GM12878 (cell line): ENCODE results near the gene DACH1. TPM values are rescaled to one million over a fixed set of nuclear protein-coding genes. Genes with fewer than 3 reads are reported as not detected.

Experiments used
- ATAC-seq: fragments of 200-7000 bp; cut with Tn5 transposase; 3 replicates; pipeline ENCODE4 v1.9.1; 2020; ENCODE audit warnings: mild to moderate bottlenecking, moderate library complexity
- BruUV-seq: library from RNA; stranded (reverse); fragments of 400-500 nt; replicated peaks from 2 replicates; lab custom pipeline; 2021; lab: Mats Ljungman, UMichigan
- CTCF ChIA-PET: fragments of 300-600 bp; sonication (Branson Sonifier 250); formaldehyde crosslinking; extraction: SDS; loops from one replicate; lab custom pipeline; 2021; ENCODE audit warnings: inconsistent platforms; lab: Yijun Ruan, JAX
- POLR2A ChIA-PET: fragments of 350-600 bp; formaldehyde crosslinking; extraction: SDS; loops from one replicate; lab custom pipeline; 2021; ENCODE audit warnings: inconsistent platforms; lab: Charles Lee
- RAD21 ChIA-PET: fragments of 300-600 bp; sonication (Branson Sonifier 250); formaldehyde crosslinking; loops from one replicate; lab custom pipeline; 2023; ENCODE audit warnings: antibody characterized with exemption; ENCODE audit not compliant: unreplicated experiment; lab: Charles Lee
- SMC1A ChIA-PET: fragments of 300-600 bp; sonication (Branson Sonifier 250); formaldehyde crosslinking; loops from one replicate; lab custom pipeline; 2023; ENCODE audit not compliant: unreplicated experiment, uncharacterized antibody; lab: Charles Lee
- DNase-seq: peaks from one replicate; pipeline ENCODE4 v3.0.0-alpha.2; 2011; ENCODE audit warnings: low read depth, low spot score
- FAIRE-seq: peaks from 3 replicates; lab custom pipeline; 2011; peaks lifted over from hg19 to GRCh38; lab: Jason Lieb, UNC
- H2AFZ ChIP-seq: 2 replicates; pipeline ENCODE4 v1.6.0; 2011; ENCODE audit warnings: low read depth, low read length, control low read depth; ENCODE audit not compliant: control insufficient read depth
- H3K27ac ChIP-seq: 2 replicates; pipeline ENCODE4 v1.5.1; 2011; ENCODE audit warnings: control low read depth; ENCODE audit not compliant: control insufficient read depth, insufficient read depth
- H3K27me3 ChIP-seq, 2 experiments: replicated peaks in 1 of 2; 2 replicates each; pipeline versions ENCODE4 v1.6.0 to v1.6.1; 2011; ENCODE audit warnings: low read length in 1 of 2; ENCODE audit not compliant: control insufficient read depth in 2 of 2, insufficient read depth in 2 of 2
- H3K36me3 ChIP-seq, 2 experiments: 2 replicates each; pipeline ENCODE4 v1.5.1; 2011; ENCODE audit warnings: low read length in 1 of 2; ENCODE audit not compliant: control insufficient read depth in 2 of 2, insufficient read depth in 2 of 2
- H3K4me1 ChIP-seq: 2 replicates; pipeline ENCODE4 v1.6.1; 2011; ENCODE audit warnings: mild to moderate bottlenecking, low read length, moderate library complexity, mixed read lengths; ENCODE audit not compliant: control insufficient read depth, insufficient read depth
- H3K4me2 ChIP-seq: 2 replicates; pipeline ENCODE4 v1.6.0; 2011; ENCODE audit warnings: control low read depth; ENCODE audit not compliant: control insufficient read depth, insufficient read depth
- H3K4me3 ChIP-seq: fragments of 200-600 bp; sonication (generic); 2 replicates; pipeline ENCODE4 v1.5.1; 2016
- H3K79me2 ChIP-seq: 2 replicates; pipeline ENCODE4 v1.6.0; 2011; ENCODE audit warnings: low read length; ENCODE audit not compliant: control insufficient read depth, insufficient read depth
- H3K9ac ChIP-seq: 2 replicates; pipeline ENCODE4 v1.8.0; 2011; ENCODE audit warnings: low read length, control low read depth, mixed read lengths; ENCODE audit not compliant: control insufficient read depth, insufficient read depth
- H3K9me3 ChIP-seq: replicated peaks from 3 replicates; pipeline ENCODE4 v1.5.1; 2011; ENCODE audit warnings: mild to moderate bottlenecking, low read length; ENCODE audit not compliant: control insufficient read depth, insufficient read depth
- H4K20me1 ChIP-seq: 2 replicates; pipeline ENCODE4 v1.6.0; 2011; ENCODE audit not compliant: control insufficient read depth, insufficient read depth
- IKZF1 ChIP-seq: fragments of 450-650 bp; conservative IDR thresholded peaks from 2 replicates; pipeline ENCODE4 v1.6.1; 2017; ENCODE audit warnings: antibody characterized with exemption, mild to moderate bottlenecking
- NFXL1 ChIP-seq: fragments of 450-650 bp; IDR thresholded peaks from 2 replicates; pipeline ENCODE4 v1.6.1; 2017; ENCODE audit warnings: antibody characterized with exemption, mild to moderate bottlenecking, borderline replicate concordance
- POLR2A ChIP-seq: IDR thresholded peaks from 2 replicates; pipeline ENCODE4 v1.6.1; 2011; ENCODE audit warnings: low read depth, mild to moderate bottlenecking, low read length
- SIX5 ChIP-seq: IDR thresholded peaks from 2 replicates; pipeline ENCODE4 v1.6.1; 2011; ENCODE audit warnings: mild to moderate bottlenecking, low read depth, low read length, moderate library complexity; ENCODE audit not compliant: severe bottlenecking
- SREBF1 ChIP-seq: IDR thresholded peaks from 2 replicates; pipeline ENCODE4 v1.6.1; 2012; ENCODE audit warnings: mild to moderate bottlenecking, low read length
- SRF ChIP-seq, 2 experiments: IDR thresholded peaks; 2 replicates each; pipeline ENCODE4 v1.6.1; 2011; ENCODE audit warnings: low read depth in 2 of 2, low read length in 2 of 2, mild to moderate bottlenecking in 1 of 2, moderate library complexity in 1 of 2
- ZBTB4 ChIP-seq: fragments of 450-650 bp; formaldehyde crosslinking; IDR thresholded peaks from 2 replicates; pipeline ENCODE4 v1.4.0; 2022; ENCODE audit warnings: mild to moderate bottlenecking, moderate library complexity
- ZBTB40 ChIP-seq: fragments of 450-650 bp; IDR thresholded peaks from 2 replicates; pipeline ENCODE4 v1.6.1; 2016; ENCODE audit warnings: mild to moderate bottlenecking, moderate library complexity, borderline replicate concordance
- ZNF217 ChIP-seq: fragments of 450-650 bp; IDR thresholded peaks from 2 replicates; pipeline ENCODE4 v1.6.1; 2017; ENCODE audit warnings: antibody characterized with exemption, mild to moderate bottlenecking
- ZSCAN29 ChIP-seq: fragments of 450-650 bp; IDR thresholded peaks from 2 replicates; pipeline ENCODE4 v1.6.1; 2017; ENCODE audit warnings: mild to moderate bottlenecking, moderate library complexity
- WGBS: methylation state at CpG from one replicate; pipeline ENCODE4 v1.1.6; 2016; ENCODE audit warnings: low lambda C conversion rate; ENCODE audit not compliant: insufficient replicate concordance, insufficient coverage; ENCODE audit errors: missing lambda C conversion rate; 5-methylcytosine and 5-hydroxymethylcytosine counted together
- in situ Hi-C: fragments of 300-500 bp; cut with MboI; formaldehyde crosslinking; loops from 9 replicates; pipeline ENCODE4 v1.14.3; 2018; ENCODE audit warnings: mixed read lengths
- intact Hi-C: fragments of 100-400 bp; cut with micrococcal nuclease; formaldehyde crosslinking; loops from one replicate; pipeline ENCODE4 v1.14.2; 2022; ENCODE audit not compliant: unreplicated experiment
- polyA plus RNA-seq, 11 experiments: library from polyadenylated mRNA; depleted of rRNA in 4 of 11; unstranded in 6 of 11; stranded (reverse) in 5 of 11; fragments of >200 nt; fragmentation: Nextera tagmentation in 4 of 11; fragmentation: Illumina TruSeq in 1 of 11; extraction: Ambion mirVana in 4 of 11; extraction: Trizol in 1 of 11; gene quantifications; 1 replicate in 1 of 11; 2 replicates in 10 of 11; pipeline versions ENCODE4 v1.2.1 to v1.2.3, GENCODE V29; 2011 to 2016; ENCODE audit warnings: inconsistent platforms in 2 of 11, missing spikeins in 2 of 11, low read depth in 1 of 11
- total RNA-seq, 4 experiments: library from RNA; depleted of rRNA in 3 of 4; stranded (reverse); fragments of >200 nt in 3 of 4; fragmentation: Illumina TruSeq in 1 of 4; extraction: Trizol in 1 of 4; gene quantifications; 2 replicates each; pipeline versions ENCODE4 v1.2.1 to v1.2.3, GENCODE V29; 2013 to 2021

Gene DACH1
- total and polyA plus RNA-seq, 10 of the 15 experiments (the other 5 are each of a cell fraction or from before 2014, with no cell fraction given) = 0.05 TPM; not detected in 9

- TF ChIP-seq ZBTB4 (CRISPR knock-in tag) (no peak), SREBF1 (no peak), ZNF217 (no peak), IKZF1 (no peak)
These were observed 15.1 kb upstream of the DACH1 start (continued) for GRCh38 chr13:71882120-71882519.

- no peak overlapping the region for H3K27ac ChIP-seq
- FAIRE-seq (no peak), ATAC-seq (no peak)
- no TSS peak for BruUV-seq
- ChIA-PET POLR2A (no interaction called here), RAD21 (no interaction called here)
- H3K36me3 ChIP-seq = no peaks in the 10 kb centered on the region
- WGBS = under 1% methylated on average over 6 of the region's 6 CpGs
- H3K4me2 ChIP-seq = no peak overlapping the region
- intact Hi-C loops = no loop called here
- TF ChIP-seq POLR2A = no peak
- TF ChIP-seq ZSCAN29 = no peak
- no peak for TF ChIP-seq ZBTB40
- TF ChIP-seq SRF (IDR thresholded peaks at IDR 0.05; ENCODE audit: low read depth in 2 of 2, low read length in 2 of 2) = no peak
- no peak for TF ChIP-seq SIX5
- no peak for TF ChIP-seq NFXL1
- TF ChIP-seq, all 136 proteins: peak for 0
- H3K4me1 ChIP-seq = peaks cover 7% of the 10 kb centered on the region; the same call in 1 of the 2 replicates
- no peak overlapping the region for H3K4me3 ChIP-seq
- SMC1A ChIA-PET = interaction anchor here (0.7 kb wide), 1 partner anchor 34 kb away, joined by 3 read pairs; no protein-coding TSS in a partner anchor
- no peak for DNase-seq
- H3K9me3 ChIP-seq = no peaks in the 10 kb centered on the region
- no peak overlapping the region for H3K9ac ChIP-seq
- H3K27me3 ChIP-seq = no peaks in the 10 kb centered on the region
- CTCF ChIA-PET = interaction anchor here (0.7 kb wide), 1 partner anchor 121 kb away, joined by 3 read pairs; no protein-coding TSS in a partner anchor
- no peaks in the 10 kb centered on the region for H4K20me1 ChIP-seq
- in situ Hi-C loops = no loop called here
- no peak overlapping the region for H2AFZ ChIP-seq
- no peaks in the 10 kb centered on the region for H3K79me2 ChIP-seq
These were observed 13.9 kb upstream of the DACH1 start for GRCh38 chr13:71880753-71881541.
